G401.6 (cell line): ENCODE measurements around the gene SLC5A11.
A peak's percentile ranks its signal among the peaks of the same experiment; 100 is the strongest.
"Not testable (repeated sequence)": the region's sequence is repeated elsewhere in the genome, so short reads cannot be mapped to it uniquely, and the experiment has no call there.

Experiments
- FAIRE-seq: peaks from 2 replicates; lab custom pipeline; 2012; peaks lifted over from hg19 to GRCh38; lab: Jason Lieb, UNC

The SLC5A11 gene

GRCh38 chr16:24858219-24859041 is 12.7 kb downstream of the SLC5A11 start:
- FAIRE-seq = no peak

- no peak for FAIRE-seq
Measured at GRCh38 chr16:24861461-24861860, 15.7 kb downstream of the SLC5A11 start.

- FAIRE-seq = no peak
Measured at GRCh38 chr16:24863582-24864437, 18.0 kb downstream of the SLC5A11 start.

- no peak for FAIRE-seq
Measured at GRCh38 chr16:24869033-24869432, 23.3 kb downstream of the SLC5A11 start.

GRCh38 chr16:24871891-24872290 is 26.1 kb downstream of the SLC5A11 start:
- no peak for FAIRE-seq

GRCh38 chr16:24873028-24873427 is 27.3 kb downstream of the SLC5A11 start:
- FAIRE-seq = no peak

- FAIRE-seq = no peak
Measured at GRCh38 chr16:24875466-24875865, 29.7 kb downstream of the SLC5A11 start.

GRCh38 chr16:24876231-24876630 is 30.5 kb downstream of the SLC5A11 start:
- FAIRE-seq = no peak

GRCh38 chr16:24879684-24880083 is 33.9 kb downstream of the SLC5A11 start:
- FAIRE-seq = no peak

- no peak for FAIRE-seq
Measured at GRCh38 chr16:24883714-24884151, 38.0 kb downstream of the SLC5A11 start.

GRCh38 chr16:24887472-24887871 is 41.7 kb downstream of the SLC5A11 start:
- FAIRE-seq = peak; percentile 11

GRCh38 chr16:24890746-24891145 is 45.0 kb downstream of the SLC5A11 start:
- FAIRE-seq = no peak

- no peak for FAIRE-seq
Measured at GRCh38 chr16:24896439-24896838, 50.7 kb downstream of the SLC5A11 start.

- not testable (repeated sequence) for FAIRE-seq
Measured at GRCh38 chr16:24897522-24897921, 51.8 kb downstream of the SLC5A11 start.

- no peak for FAIRE-seq
Measured at GRCh38 chr16:24900230-24900629, 54.5 kb downstream of the SLC5A11 start.

GRCh38 chr16:24906199-24906808 is 60.5 kb downstream of the SLC5A11 start:
- FAIRE-seq = no peak

GRCh38 chr16:24906901-24907300 is 61.1 kb downstream of the SLC5A11 start:
- no peak for FAIRE-seq

GRCh38 chr16:24908716-24909115 is 63.0 kb downstream of the SLC5A11 start:
- FAIRE-seq = no peak

GRCh38 chr16:24909856-24910255 is 64.1 kb downstream of the SLC5A11 start:
- no peak for FAIRE-seq

GRCh38 chr16:24915019-24915418 is 69.3 kb downstream of the SLC5A11 start:
- no peak for FAIRE-seq

GRCh38 chr16:24915576-24915975 is 69.8 kb downstream of the SLC5A11 start:
- FAIRE-seq = no peak

GRCh38 chr16:24917236-24917635 is 71.5 kb downstream of the SLC5A11 start:
- FAIRE-seq = no peak

- no peak for FAIRE-seq
Measured at GRCh38 chr16:24917891-24918290, 72.1 kb downstream of the SLC5A11 start.
